Measurements from ENCODE around the gene ZNF785.

Gene ZNF785

DNA sequence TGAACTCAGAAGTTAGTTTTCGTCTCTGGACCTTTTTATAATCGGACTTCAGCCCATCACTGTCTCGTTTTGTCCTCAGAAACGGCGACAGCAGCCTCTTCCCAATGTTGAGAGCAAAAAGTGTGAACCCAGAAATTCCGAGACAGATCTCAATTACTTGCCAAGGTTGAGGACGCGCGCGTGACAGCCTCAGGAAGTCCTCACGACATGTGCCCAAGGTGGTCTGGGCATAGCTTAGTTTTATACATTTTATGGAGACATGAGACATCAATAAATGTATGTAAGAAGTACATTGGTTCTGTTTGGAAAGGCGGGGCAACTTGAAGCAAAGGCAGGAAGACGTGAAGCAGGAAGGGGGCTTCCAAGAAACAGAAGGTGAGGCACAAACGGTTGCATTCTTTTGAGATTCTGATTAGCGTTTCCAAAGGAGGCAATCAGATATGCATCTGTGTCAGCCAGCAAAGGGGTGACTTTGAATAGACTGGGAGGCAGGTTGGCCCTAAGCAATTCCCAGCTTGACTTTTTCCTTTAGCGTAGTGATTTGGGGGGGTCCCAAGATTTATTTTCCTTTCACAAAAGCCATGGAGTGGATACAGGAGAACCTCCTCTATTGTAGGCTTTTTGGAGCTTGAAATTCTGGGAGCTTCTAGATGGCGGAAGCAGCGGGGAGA, 50.3 kb downstream of the ZNF785 start:
- H3K36me3 ChIP-seq: peaks cover 20 to 34% (median 27%) of the 10 kb centered on the region in 11 experiments
- H3K4me3 ChIP-seq: peak overlapping the region; percentile 65 to 89 (median 75)
- no peaks in the 10 kb centered on the region for H3K9me3 ChIP-seq (replicated peaks in 1 of 11)
- no peaks in the 10 kb centered on the region for H4K20me1 ChIP-seq
- peak overlapping the region; percentile 83 to 97 (median 93) for H3K4me2 ChIP-seq
- H3K4me1 ChIP-seq: peaks cover 31 to 54% (median 47%) of the 10 kb centered on the region in 10 experiments
- H3K9ac ChIP-seq: peak overlapping the region; percentile 84 to 97 (median 92)
- TF ChIP-seq Cebpa-rat (IDR thresholded peaks at IDR 0.05): no peak
- no peaks in the 10 kb centered on the region for H3K27me3 ChIP-seq
- H3K27ac ChIP-seq: peak overlapping the region; percentile 88 to 97 (median 93)

DNA sequence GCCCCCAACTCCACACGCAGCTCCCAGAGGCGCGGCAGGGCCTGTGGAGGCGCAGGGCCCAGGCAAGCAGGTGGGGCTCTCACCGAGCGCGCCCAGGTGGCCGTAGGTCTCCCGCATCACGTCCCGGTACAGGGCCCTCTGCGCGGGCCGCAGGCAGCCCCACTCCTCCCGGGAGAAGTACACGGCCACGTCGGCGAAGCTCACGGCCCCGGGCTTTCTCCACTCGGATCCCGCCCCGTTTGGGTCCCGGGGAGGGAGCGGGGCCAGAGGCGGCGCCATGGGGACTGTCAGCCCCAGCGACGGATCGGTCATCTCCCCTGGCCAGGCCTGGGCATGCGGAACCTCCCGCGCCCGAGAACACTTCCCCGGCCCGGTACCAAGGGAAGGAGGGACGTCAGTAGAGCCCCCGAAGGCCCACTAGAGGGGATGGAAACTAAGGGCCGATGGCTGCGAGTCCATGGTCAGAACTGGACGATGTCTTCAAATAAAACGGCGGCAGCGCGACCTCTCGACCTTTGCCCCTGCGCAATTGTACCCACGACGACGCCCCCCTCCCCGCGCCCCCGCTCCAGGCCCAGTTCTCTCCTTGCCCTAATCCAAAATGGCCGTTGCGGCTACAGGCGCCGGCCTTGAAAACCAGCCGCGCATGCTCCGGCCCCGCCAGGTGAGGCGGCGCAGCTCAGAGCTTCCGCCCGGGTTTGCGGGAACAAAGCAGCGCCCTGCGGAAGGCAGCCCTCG, 51.0 kb downstream of the ZNF785 start, which contains the start of gene ZNF747:
ZNF747 (minus strand) TSS at position 491 of the 738 bp plus-strand sequence; CDS start at position 312, 179 bp downstream.
- Histone ChIP-seq H3K27me3 (no peaks in the 10 kb centered on the region), H3K9me3 (replicated peaks in 1 of 11) (no peaks in the 10 kb centered on the region), H3K9ac (peak within 1 kb of the TSS; percentile 84 to 97 (median 92)), H4K20me1 (no peaks in the 10 kb centered on the region), H3K27ac (peak within 1 kb of the TSS; percentile 88 to 97 (median 93)), H3K4me3 (peak within 1 kb of the TSS; percentile 65 to 89 (median 75)), H3K4me2 (peak within 1 kb of the TSS; percentile 83 to 97 (median 93)), H3K4me1 (peaks cover 31 to 61% (median 53%) of the 10 kb centered on the region in 10 experiments), H3K36me3 (peaks cover 20 to 34% (median 27%) of the 10 kb centered on the region in 11 experiments)
- TF ChIP-seq Cebpa-rat (IDR thresholded peaks at IDR 0.05): no peak

DNA sequence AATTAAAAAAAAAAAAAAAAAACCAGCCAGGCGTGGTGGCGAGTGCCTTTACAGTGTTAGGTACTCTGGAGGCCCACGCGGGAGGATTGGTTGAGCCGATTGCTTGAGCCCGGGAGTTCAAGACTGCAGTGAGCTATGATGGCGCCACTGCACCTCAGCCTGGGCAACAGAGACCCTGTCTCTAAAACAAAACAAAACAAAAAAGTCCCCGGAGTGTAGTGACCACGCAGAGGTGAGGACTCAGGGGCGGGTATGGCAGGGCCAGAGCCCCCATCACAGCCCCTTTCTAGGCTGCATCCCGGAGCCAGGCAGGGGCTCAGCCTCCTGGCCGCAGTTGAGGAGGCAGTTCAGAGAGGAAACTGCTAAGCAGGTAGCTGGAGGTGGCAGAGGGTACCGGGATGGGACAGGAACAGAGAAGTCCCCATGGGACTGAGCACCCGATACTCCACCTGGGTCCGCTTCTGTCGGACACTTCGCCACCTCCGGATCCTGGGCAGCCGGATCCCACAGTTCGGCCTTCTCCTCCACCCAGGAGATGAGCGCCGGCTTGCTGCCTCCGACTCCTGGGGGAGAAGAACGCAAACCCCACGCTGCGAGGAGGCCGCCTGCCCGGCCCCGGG, 51.6 kb downstream of the ZNF785 start:
- no peaks in the 10 kb centered on the region for H3K9me3 ChIP-seq (replicated peaks in 1 of 11)
- peak overlapping the region; percentile 65 to 89 (median 75) for H3K4me3 ChIP-seq
- no peaks in the 10 kb centered on the region for H3K27me3 ChIP-seq
- H3K4me2 ChIP-seq: peak overlapping the region; percentile 83 to 97 (median 93)
- peaks cover 20 to 30% (median 27%) of the 10 kb centered on the region in 11 experiments for H3K36me3 ChIP-seq
- H4K20me1 ChIP-seq: no peaks in the 10 kb centered on the region
- TF ChIP-seq Cebpa-rat (IDR thresholded peaks at IDR 0.05): no peak
- peaks cover 37 to 68% (median 55%) of the 10 kb centered on the region in 10 experiments for H3K4me1 ChIP-seq
- peak overlapping the region; percentile 84 to 97 (median 92) for H3K9ac ChIP-seq
- H3K27ac ChIP-seq: peak overlapping the region; percentile 88 to 97 (median 93)

DNA sequence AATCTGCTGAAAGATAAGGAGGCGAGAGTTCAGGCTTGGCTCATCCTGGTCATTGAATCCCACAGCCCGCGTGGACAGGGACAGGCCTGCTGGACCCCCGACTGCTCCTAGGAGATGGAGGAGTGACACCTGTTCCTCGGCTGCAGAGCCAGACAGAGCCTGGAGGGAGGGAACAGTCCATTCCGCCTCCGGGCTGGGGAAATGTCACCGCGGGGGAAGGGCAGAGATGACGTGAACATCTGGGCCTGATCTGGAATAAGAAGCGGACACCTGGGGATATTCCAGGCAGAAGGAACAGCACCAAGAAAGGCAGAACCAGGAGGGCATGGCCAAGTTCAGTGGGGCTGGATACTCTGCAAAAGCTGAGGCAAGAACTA, 52.4 kb downstream of the ZNF785 start:
- H3K9me3 ChIP-seq (replicated peaks in 1 of 11): no peaks in the 10 kb centered on the region
- H3K36me3 ChIP-seq: peaks cover 20 to 30% (median 27%) of the 10 kb centered on the region in 11 experiments
- H3K27ac ChIP-seq: peak overlapping the region in 1 of 11 experiments; percentile 23; a peak in 2 of 22 replicates
- H3K4me3 ChIP-seq: peak overlapping the region in 6 of 10 experiments; percentile 65 to 89 (median 77); a peak in 7 of 20 replicates
- H3K4me2 ChIP-seq: peak overlapping the region; percentile 83 to 97 (median 93); a peak in 20 of 22 replicates
- no peak for TF ChIP-seq Cebpa-rat (IDR thresholded peaks at IDR 0.05)
- H3K9ac ChIP-seq: peak overlapping the region in 6 of 11 experiments; percentile 8 to 97 (median 92); a peak in 10 of 22 replicates
- no peaks in the 10 kb centered on the region for H3K27me3 ChIP-seq
- no peaks in the 10 kb centered on the region for H4K20me1 ChIP-seq
- peaks cover 45 to 75% (median 61%) of the 10 kb centered on the region in 10 experiments for H3K4me1 ChIP-seq

DNA sequence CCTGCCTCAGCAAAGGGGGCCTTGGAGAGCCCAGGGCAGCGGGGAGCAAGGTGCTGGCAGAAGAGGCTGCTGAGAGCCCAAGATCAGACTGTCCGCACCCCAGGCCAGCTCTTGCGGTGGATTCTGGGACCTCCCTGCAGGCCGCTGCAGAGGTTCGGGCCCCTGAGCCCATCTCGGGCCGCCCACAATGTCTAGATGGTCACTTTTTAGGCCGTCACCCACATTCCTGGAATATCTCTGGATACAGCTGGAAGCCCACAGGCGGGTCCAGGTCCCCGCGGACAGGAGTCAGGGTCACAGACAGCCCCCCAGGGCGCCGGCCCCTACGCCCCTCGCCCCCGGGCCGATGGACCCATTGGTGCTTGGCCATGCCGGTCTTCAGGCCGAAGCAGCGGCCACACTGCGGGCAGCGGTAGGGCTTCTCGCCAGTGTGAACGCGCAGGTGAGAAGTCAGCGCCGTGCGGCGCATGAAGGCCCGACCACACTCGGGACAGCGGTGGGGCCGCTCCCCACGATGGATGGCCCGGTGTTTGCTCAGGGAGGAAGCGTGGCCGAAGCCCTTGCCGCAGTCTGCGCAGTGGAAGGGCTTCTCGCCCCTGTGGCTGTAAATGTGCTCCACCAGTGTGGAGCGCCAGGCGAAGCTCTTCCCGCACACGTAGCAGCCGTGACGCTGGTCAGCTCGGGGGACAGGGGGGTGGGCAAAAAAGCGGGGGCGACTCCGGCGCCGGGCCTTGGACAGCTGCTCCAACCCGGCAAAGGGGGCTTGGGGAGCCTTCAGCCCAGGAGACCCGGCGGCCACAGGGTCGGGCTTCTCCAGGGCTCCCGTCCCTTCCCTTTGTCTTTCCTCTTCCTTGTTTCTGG, 53.0 kb downstream of the ZNF785 start:
- H3K27me3 ChIP-seq: no peaks in the 10 kb centered on the region
- H3K27ac ChIP-seq: peak overlapping the region in 1 of 11 experiments; percentile 23; a peak in 1 of 22 replicates
- H3K4me1 ChIP-seq: peaks cover 51 to 81% (median 68%) of the 10 kb centered on the region in 10 experiments
- H3K4me3 ChIP-seq: no peak overlapping the region
- no peak for TF ChIP-seq Cebpa-rat (IDR thresholded peaks at IDR 0.05)
- no peaks in the 10 kb centered on the region for H4K20me1 ChIP-seq
- peak overlapping the region in 9 of 11 experiments; percentile 83 to 96 (median 93); a peak in 11 of 22 replicates for H3K4me2 ChIP-seq
- H3K36me3 ChIP-seq: peaks cover 20 to 30% (median 27%) of the 10 kb centered on the region in 11 experiments
- H3K9ac ChIP-seq: peak overlapping the region in 5 of 11 experiments; percentile 3 to 97 (median 20); a peak in 5 of 22 replicates
- H3K9me3 ChIP-seq (replicated peaks in 1 of 11): no peaks in the 10 kb centered on the region

All from BLaER1 treated with 17β-estradiol and CSF1 and Interleukin-3, amounts not matched to agents 10 nM and 100 nM (cell line).